ENCODE data around the gene ADAM12.

ADAM12 gene

DNA sequence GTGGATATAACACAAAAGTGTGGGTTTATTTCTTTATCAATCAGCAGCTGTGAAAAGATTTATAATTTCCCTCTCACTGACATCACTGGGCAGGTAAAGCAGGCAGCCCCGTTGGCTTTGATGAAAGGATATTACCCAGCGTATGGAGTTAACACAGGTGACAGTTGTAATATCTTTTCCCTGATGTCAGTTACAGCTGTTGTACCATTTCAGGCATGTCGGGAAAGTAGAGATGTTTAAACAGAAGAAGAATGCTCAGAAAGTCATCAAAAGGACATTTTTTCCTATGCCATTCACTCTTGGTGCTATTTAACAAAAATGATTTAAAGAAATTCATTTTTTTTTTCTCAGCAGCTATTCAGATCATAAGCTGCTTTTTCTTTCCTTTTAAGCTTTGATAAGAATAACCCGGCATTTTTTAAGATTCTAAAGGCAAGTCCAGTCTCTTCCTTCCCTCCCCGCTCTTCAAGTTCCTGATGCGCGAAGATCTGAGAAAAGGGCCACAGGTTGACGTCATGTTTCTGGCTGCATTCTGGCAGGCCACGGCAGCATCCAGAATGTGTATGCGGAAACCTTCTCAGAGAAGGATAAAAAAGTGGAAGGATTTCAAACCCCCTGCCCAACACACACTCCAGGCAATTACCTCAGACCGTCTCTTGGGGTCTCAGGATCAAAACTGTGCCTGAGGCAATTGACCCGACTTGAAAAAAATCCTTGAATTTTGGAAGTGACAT, 32.5 kb upstream of the ADAM12 start:
- FAIRE-seq (no peak), DNase-seq (ENCODE audit: insufficient read length, low spot score) (no peak)
- TF ChIP-seq, protein P1, sequence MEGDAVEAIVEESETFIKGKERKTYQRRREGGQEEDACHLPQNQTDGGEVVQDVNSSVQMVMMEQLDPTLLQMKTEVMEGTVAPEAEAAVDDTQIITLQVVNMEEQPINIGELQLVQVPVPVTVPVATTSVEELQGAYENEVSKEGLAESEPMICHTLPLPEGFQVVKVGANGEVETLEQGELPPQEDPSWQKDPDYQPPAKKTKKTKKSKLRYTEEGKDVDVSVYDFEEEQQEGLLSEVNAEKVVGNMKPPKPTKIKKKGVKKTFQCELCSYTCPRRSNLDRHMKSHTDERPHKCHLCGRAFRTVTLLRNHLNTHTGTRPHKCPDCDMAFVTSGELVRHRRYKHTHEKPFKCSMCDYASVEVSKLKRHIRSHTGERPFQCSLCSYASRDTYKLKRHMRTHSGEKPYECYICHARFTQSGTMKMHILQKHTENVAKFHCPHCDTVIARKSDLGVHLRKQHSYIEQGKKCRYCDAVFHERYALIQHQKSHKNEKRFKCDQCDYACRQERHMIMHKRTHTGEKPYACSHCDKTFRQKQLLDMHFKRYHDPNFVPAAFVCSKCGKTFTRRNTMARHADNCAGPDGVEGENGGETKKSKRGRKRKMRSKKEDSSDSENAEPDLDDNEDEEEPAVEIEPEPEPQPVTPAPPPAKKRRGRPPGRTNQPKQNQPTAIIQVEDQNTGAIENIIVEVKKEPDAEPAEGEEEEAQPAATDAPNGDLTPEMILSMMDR (IDR thresholded peaks at IDR 0.05; ENCODE audit: insufficient read depth, missing control alignments): no peak

DNA sequence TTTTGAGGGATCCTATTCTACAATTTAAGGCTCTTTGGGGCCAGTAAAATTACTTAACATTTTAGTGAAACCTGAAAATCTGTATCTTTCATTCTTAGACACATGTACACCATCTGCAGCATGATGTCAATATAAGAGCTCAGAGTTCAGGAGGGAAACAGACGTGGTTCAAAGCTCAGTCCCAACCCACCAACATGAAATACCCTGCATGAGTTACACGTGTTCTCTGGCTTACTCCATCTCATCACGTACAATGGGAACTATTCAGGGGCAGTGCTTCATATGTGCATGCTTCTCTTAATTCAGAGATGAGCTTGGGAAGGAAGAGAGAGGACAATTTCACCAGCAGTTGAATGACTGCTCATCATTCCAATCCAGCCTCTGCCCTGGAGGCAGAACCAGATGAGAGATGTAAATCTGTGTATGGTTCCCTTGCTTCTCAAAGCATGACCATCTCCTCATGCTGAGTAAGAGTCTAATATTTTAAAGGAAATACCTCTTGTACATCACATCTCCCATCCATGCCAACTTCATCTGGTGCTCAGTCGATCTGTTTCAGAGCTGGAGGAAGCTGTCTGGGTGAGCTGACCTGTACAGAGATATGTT, 29.0 kb upstream of the ADAM12 start:
- FAIRE-seq (no peak), DNase-seq (ENCODE audit: insufficient read length, low spot score) (no peak)
- TF ChIP-seq, protein P1 (IDR thresholded peaks at IDR 0.05; ENCODE audit: insufficient read depth, missing control alignments): no peak

DNA sequence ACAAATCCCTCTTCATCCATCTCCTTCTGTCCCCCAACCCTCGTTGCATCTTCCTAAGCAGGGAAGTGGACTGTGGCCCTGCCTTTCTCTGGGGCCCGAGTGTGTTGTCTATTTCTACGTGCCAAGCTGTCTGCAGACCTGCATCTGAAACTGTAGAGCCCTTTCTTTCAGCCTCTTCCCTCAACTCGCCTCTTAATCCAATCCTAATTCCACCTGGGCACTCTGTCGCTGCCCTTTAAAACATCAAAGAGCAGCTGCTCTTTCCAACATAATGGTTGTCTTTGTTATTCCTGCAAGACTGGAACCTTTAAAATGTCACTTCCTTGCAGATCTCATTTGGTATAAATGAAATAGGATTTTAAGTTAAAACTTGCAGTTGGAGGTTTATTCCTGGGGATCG, 21.5 kb upstream of the ADAM12 start:
- TF ChIP-seq, protein P1 (IDR thresholded peaks at IDR 0.05; ENCODE audit: insufficient read depth, missing control alignments): no peak
- no peak for FAIRE-seq
- no peak for DNase-seq (ENCODE audit: insufficient read length, low spot score)

DNA sequence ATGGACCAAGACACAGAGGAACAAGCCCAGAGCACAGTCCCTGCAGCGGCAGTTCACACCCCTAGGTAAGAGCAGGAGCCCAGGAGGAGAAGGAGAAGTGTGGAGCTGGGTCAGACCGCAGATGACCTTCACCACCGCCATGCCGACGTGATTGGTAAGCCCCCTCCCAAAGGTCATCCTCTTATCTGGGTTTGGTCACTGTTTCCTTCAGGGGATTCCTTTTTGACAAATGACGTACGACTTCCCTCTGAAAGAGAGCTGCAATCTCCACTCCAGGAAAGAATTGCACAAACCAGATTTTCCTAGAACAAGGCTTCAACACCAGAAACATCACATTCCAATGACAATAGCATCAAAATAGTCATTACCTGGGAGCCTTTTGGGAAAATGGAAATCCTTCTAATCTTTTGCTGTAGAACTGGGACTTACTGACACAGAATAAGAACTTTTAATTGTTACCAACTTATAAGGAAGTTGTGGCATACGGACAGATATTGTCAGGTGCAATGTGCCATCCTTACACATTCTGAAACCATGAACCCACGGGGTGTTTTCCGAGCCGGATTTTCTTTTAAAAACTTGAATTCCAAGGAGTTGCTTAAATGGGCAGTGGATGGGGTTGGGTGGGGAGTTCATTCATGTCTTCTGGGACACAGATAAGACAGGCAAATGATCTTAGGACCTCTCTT, 20.8 kb upstream of the ADAM12 start:
- TF ChIP-seq, protein P1 (IDR thresholded peaks at IDR 0.05; ENCODE audit: insufficient read depth, missing control alignments): no peak
- FAIRE-seq: no peak

DNA sequence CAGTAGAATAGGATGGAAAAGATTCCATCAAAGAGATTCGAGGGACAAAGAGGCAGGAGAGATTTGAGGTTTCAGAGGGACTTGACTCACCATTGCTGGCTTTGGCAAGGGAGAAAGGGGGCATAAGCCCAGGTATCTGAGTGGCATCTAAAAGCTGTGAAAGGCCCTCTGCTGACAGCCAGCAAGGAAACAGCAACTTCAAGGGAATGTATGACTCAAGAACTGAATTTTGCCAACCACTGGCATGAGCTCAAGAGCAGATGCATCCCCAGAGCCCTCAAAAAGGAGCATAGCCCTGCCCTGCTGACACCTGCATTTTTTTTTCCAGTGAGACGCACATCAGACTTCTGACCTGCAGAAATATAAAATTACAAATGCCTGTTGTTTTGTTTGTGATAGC, 19.6 kb upstream of the ADAM12 start:
- FAIRE-seq (no peak), DNase-seq (ENCODE audit: insufficient read length, low spot score) (no peak)
- TF ChIP-seq, protein P1 (IDR thresholded peaks at IDR 0.05; ENCODE audit: insufficient read depth, missing control alignments): no peak

More for the DNA sequence above, 20.8 kb upstream of the ADAM12 start:
- no peak for DNase-seq (ENCODE audit: insufficient read length, low spot score)

DNA sequence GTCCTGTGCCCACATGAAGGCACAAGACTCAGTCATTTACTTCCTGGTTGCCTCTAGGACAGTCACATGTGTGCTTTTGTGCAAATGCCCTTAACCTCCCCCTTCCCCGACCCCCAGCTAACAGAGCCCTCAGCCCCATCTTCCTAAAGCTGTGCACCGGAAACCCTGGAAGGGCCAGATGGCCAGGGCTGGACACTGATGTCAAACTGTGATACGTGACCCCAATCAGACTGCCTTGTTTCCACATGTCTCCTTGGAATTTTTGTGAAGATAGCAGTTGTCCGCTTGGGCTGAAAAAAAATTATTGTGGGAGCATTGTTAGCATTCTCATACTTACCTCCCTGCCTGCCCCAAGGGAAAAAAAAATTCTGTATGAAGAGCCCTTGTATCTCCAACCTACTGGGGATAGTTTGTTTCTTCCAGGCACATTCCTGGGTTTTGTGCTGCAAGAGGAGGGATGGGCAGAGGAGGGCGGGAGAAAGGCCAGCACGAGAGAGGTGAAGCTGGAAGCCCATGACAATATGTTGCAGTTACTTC, 17.0 kb upstream of the ADAM12 start:
- DNase-seq (ENCODE audit: insufficient read length, low spot score) (no peak), FAIRE-seq (no peak)
- TF ChIP-seq, protein P1 (IDR thresholded peaks at IDR 0.05; ENCODE audit: insufficient read depth, missing control alignments): no peak
